ENCODE measurements around the gene FAP.

Gene FAP

DNA sequence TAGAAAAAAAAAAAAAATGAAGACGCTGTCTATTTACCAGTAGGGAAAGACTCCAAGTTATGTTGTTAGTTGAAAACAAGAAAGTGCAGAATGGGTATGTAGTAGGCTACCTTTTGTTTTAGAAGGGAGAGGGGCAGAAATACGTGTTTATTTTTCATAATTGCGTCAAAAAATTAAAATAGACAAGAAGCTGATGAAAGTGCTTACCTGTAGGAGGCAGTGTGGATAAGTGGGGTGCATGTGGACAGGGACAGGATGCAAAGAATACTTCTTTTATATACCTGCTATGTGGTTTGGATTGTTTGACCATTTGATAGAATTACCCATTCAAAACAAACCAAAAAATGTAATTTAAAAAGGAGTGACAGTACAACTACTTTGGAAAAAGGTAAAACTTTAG is 88.2 kb downstream of the FAP start:
- Histone ChIP-seq H3K9me3 (ENCODE audit: control insufficient read depth, low read depth, low read length) (no peaks in the 10 kb centered on the region), H3K4me3 (ENCODE audit: low read length) (no peak overlapping the region)

DNA sequence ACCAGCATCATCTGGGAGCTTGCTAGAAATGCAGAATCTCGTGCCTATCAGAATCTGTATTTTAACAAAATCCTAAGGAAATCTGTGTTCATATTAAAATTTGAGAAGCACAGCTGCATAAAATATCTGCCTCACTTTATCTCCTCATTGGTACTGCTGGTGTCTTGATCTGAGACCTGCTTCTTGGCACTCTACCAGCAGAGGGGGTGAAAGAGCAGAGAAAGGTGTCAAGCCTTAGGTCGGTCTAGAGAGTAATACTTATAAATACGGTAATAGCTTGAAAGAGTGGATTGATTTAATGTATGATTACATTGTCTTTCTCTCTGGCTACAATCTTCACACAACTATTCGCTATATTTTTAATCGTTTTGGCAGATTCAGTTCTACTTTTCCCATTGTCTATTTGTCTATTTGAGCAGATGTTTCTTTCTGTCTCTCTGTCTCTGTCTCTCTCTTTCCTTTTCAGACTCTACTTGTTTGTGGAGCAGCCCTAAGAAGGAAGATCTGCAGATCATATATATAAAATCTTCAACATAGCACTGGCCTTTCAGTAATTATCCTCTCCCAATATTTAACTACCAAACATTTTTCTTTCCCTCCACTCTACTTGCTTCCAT is 89.5 kb downstream of the FAP start:
- no peaks in the 10 kb centered on the region for H3K36me3 ChIP-seq (ENCODE audit: control insufficient read depth, low read depth, low read length)
- H3K9me3 ChIP-seq (ENCODE audit: control insufficient read depth, low read depth, low read length) = no peaks in the 10 kb centered on the region
- H3K4me1 ChIP-seq (ENCODE audit: control insufficient read depth, low read depth, low read length) = peaks cover 3% of the 10 kb centered on the region
- no peak overlapping the region for H3K9ac ChIP-seq (ENCODE audit: low read length)
- H3K27ac ChIP-seq (ENCODE audit: low read length) = no peak overlapping the region
- H3K4me3 ChIP-seq (ENCODE audit: low read length) = no peak overlapping the region
- no peaks in the 10 kb centered on the region for H3K27me3 ChIP-seq (ENCODE audit: control insufficient read depth, insufficient read depth, low read length)

More for the DNA sequence above, 88.2 kb downstream of the FAP start:
- Histone ChIP-seq H3K9ac (ENCODE audit: low read length) (no peak overlapping the region), H3K27ac (ENCODE audit: low read length) (no peak overlapping the region), H3K36me3 (ENCODE audit: control insufficient read depth, low read depth, low read length) (no peaks in the 10 kb centered on the region), H3K4me1 (ENCODE audit: control insufficient read depth, low read depth, low read length) (no peaks in the 10 kb centered on the region), H3K27me3 (ENCODE audit: control insufficient read depth, insufficient read depth, low read length) (no peaks in the 10 kb centered on the region)

DNA sequence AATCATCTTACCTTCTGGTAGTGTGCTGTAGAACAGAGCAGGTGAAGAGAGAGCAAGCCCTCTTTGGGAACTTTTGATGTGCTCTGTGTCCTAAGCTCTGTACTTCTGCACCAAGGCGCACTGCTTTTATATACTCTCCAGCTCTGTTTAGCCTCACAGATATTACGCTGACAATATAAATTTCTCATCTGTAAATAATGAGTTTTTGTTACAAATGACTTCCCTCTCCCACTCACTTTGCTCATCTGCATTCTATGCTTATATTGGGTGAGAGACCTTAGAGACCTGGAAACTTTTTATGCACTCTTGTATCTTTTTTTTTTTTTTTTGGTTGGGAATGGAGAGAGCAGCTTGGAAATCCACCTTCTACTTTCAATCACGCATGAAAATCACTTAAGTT is 91.1 kb downstream of the FAP start, which contains the start of gene GCG:
Gene GCG (minus strand): TSS at position 101 of the 400 bp plus-strand sequence. CDS start 3,069 bp downstream, outside the sequence.
- H3K4me3 ChIP-seq (ENCODE audit: low read length) = no peak within 1 kb of the TSS
- no peaks in the 10 kb centered on the region for H3K9me3 ChIP-seq (ENCODE audit: control insufficient read depth, low read depth, low read length)
- H3K4me1 ChIP-seq (ENCODE audit: control insufficient read depth, low read depth, low read length) = peaks cover 3% of the 10 kb centered on the region
- no peaks in the 10 kb centered on the region for H3K27me3 ChIP-seq (ENCODE audit: control insufficient read depth, insufficient read depth, low read length)
- no peak within 1 kb of the TSS for H3K27ac ChIP-seq (ENCODE audit: low read length)
- H3K36me3 ChIP-seq (ENCODE audit: control insufficient read depth, low read depth, low read length) = no peaks in the 10 kb centered on the region
- no peak within 1 kb of the TSS for H3K9ac ChIP-seq (ENCODE audit: low read length)

DNA sequence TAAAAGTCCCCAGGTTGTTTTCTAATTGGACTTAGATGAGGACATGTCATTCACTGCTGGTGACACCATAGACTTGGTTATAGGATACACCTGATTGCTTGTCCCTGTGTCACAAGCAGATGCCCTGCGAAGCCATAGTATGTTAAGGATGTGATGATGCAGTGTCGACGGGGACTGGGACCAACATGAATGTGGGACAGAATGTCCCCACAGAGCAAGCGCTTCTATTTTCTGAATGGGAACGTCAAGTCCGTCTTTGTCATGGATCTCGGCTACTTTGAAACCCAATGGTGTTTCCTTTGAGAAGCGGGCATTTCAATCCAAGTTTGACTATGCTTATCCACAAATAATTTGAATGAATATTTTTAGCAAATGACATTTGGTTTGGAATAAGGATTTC is 93.3 kb downstream of the FAP start:
- Histone ChIP-seq H3K4me1 (ENCODE audit: control insufficient read depth, low read depth, low read length) (peaks cover 3% of the 10 kb centered on the region), H3K9me3 (ENCODE audit: control insufficient read depth, low read depth, low read length) (no peaks in the 10 kb centered on the region), H3K27me3 (ENCODE audit: control insufficient read depth, insufficient read depth, low read length) (no peaks in the 10 kb centered on the region), H3K27ac (ENCODE audit: low read length) (no peak overlapping the region), H3K4me3 (ENCODE audit: low read length) (no peak overlapping the region), H3K36me3 (ENCODE audit: control insufficient read depth, low read depth, low read length) (no peaks in the 10 kb centered on the region), H3K9ac (ENCODE audit: low read length) (no peak overlapping the region)

- Histone ChIP-seq H3K4me1 (ENCODE audit: control insufficient read depth, low read depth, low read length) (peaks cover 3% of the 10 kb centered on the region), H3K9ac (ENCODE audit: low read length) (no peak overlapping the region), H3K27ac (ENCODE audit: low read length) (no peak overlapping the region), H3K4me3 (ENCODE audit: low read length) (no peak overlapping the region), H3K9me3 (ENCODE audit: control insufficient read depth, low read depth, low read length) (no peaks in the 10 kb centered on the region), H3K27me3 (ENCODE audit: control insufficient read depth, insufficient read depth, low read length) (no peaks in the 10 kb centered on the region), H3K36me3 (ENCODE audit: control insufficient read depth, low read depth, low read length) (no peaks in the 10 kb centered on the region)
These were observed 93.8 kb downstream of the FAP start for GRCh38 chr2:162149466-162149865.

DNA sequence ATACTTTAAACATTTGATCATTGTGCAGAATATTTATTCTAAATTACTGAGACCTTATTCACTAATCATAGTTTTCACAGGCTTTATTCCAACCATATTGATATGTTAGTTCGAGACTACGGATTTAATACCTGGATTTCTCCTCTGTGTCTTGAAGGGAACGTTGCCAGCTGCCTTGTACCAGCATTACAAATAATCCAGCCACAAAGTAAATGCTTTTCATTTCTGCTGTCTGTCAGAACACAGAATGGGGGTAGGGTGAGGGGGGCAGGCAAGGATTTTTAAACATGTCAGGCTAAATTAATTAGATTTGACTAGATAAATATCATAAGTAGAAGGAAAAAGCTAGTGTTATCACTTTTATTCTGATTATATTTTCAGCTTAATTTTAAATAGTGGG is 94.3 kb downstream of the FAP start:
- no peaks in the 10 kb centered on the region for H3K36me3 ChIP-seq (ENCODE audit: control insufficient read depth, low read depth, low read length)
- no peak overlapping the region for H3K27ac ChIP-seq (ENCODE audit: low read length)
- no peaks in the 10 kb centered on the region for H3K27me3 ChIP-seq (ENCODE audit: control insufficient read depth, insufficient read depth, low read length)
- no peak overlapping the region for H3K4me3 ChIP-seq (ENCODE audit: low read length)
- no peak overlapping the region for H3K9ac ChIP-seq (ENCODE audit: low read length)
- peaks cover 3% of the 10 kb centered on the region for H3K4me1 ChIP-seq (ENCODE audit: control insufficient read depth, low read depth, low read length)
- no peaks in the 10 kb centered on the region for H3K9me3 ChIP-seq (ENCODE audit: control insufficient read depth, low read depth, low read length)

DNA sequence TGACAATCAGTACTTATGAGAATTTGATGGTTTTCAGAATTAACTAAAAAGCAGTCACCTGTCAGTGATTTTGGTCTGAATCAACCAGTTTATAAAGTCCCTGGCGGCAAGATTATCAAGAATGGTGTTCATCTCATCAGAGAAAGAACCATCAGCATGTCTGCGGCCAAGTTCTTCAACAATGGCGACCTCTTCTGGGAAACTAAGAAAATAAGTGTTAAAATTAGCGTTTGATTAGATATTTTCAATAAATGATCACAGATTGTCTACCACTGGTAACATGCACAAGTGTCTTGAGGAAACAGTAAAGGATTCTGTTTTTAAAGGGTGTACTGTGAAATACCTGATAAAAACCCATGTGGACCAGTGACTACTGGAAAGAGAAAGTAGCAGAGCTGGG is 99.3 kb downstream of the FAP start:
- Histone ChIP-seq H3K9me3 (ENCODE audit: control insufficient read depth, low read depth, low read length) (no peaks in the 10 kb centered on the region), H3K27me3 (ENCODE audit: control insufficient read depth, insufficient read depth, low read length) (no peaks in the 10 kb centered on the region), H3K4me1 (ENCODE audit: control insufficient read depth, low read depth, low read length) (no peaks in the 10 kb centered on the region), H3K27ac (ENCODE audit: low read length) (no peak overlapping the region), H3K4me3 (ENCODE audit: low read length) (no peak overlapping the region), H3K9ac (ENCODE audit: low read length) (no peak overlapping the region), H3K36me3 (ENCODE audit: control insufficient read depth, low read depth, low read length) (no peaks in the 10 kb centered on the region)

DNA sequence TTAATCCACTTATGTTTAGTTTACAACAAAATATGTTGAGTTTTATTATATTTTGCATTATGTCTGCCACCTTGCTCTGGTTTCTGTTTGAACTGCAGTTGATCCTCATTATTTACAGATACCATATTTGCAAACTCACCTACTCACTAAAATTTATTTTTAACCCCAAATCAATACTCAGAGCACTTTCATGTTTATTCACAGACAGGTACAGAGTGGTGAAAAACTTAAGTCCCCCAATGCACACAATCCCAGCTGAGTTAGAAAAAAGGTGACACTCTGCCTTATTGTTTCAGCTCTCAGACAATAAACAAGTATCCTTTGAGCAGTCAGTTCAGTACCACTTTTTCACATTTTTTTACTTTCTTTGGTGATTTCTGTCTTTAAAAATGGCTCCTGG is 104.9 kb downstream of the FAP start:
- no peak overlapping the region for H3K4me3 ChIP-seq (ENCODE audit: low read length)
- no peaks in the 10 kb centered on the region for H3K9me3 ChIP-seq (ENCODE audit: control insufficient read depth, low read depth, low read length)
- H3K27me3 ChIP-seq (ENCODE audit: control insufficient read depth, insufficient read depth, low read length) = no peaks in the 10 kb centered on the region
- H3K4me1 ChIP-seq (ENCODE audit: control insufficient read depth, low read depth, low read length) = no peaks in the 10 kb centered on the region
- no peaks in the 10 kb centered on the region for H3K36me3 ChIP-seq (ENCODE audit: control insufficient read depth, low read depth, low read length)
- H3K27ac ChIP-seq (ENCODE audit: low read length) = no peak overlapping the region
- no peak overlapping the region for H3K9ac ChIP-seq (ENCODE audit: low read length)

DNA sequence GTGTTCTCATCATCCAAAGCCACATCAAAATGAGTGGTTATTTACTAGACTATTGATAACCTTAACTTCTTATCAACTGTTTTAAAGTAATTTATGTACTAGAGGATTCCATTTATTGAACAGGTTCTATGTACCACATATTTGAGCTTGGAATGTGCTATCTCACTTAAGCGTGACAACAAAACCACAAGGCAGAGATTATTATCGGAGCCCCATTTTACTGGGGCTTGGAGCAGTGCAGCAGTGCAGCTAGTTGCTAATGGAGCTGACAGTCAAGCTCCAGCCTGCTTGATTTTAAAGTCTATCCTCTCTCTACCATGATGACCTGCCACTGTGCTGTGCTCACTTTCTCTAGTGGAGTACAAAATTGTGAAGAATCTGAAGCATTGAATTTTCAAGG is 115.8 kb downstream of the FAP start:
- no peaks in the 10 kb centered on the region for H3K27me3 ChIP-seq (ENCODE audit: control insufficient read depth, insufficient read depth, low read length)
- no peaks in the 10 kb centered on the region for H3K4me1 ChIP-seq (ENCODE audit: control insufficient read depth, low read depth, low read length)
- no peak overlapping the region for H3K27ac ChIP-seq (ENCODE audit: low read length)
- no peaks in the 10 kb centered on the region for H3K36me3 ChIP-seq (ENCODE audit: control insufficient read depth, low read depth, low read length)
- no peak overlapping the region for H3K9ac ChIP-seq (ENCODE audit: low read length)
- no peaks in the 10 kb centered on the region for H3K9me3 ChIP-seq (ENCODE audit: control insufficient read depth, low read depth, low read length)
- no peak overlapping the region for H3K4me3 ChIP-seq (ENCODE audit: low read length)

DNA sequence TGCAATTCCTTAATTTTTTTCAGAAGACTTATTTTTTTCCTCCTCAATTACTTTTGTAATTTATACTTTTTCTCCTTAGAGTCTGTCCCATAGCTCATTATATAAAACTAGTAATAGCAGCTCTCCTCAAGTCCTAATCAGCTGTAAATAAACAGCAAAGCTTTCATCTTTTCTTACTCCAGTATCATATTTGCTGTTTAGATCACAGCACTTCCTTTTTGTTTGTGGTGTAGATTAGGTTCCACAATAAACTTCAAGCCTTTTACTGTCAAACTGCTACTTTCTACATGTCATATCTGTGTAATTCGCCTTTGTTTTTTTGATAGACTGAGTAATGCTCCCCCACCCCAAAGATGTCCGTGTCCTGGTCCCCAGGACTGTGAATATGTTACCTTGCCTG is 116.7 kb downstream of the FAP start:
- no peak overlapping the region for H3K9ac ChIP-seq (ENCODE audit: low read length)
- H3K9me3 ChIP-seq (ENCODE audit: control insufficient read depth, low read depth, low read length) = no peaks in the 10 kb centered on the region
- no peaks in the 10 kb centered on the region for H3K4me1 ChIP-seq (ENCODE audit: control insufficient read depth, low read depth, low read length)
- no peak overlapping the region for H3K27ac ChIP-seq (ENCODE audit: low read length)
- H3K36me3 ChIP-seq (ENCODE audit: control insufficient read depth, low read depth, low read length) = no peaks in the 10 kb centered on the region
- H3K27me3 ChIP-seq (ENCODE audit: control insufficient read depth, insufficient read depth, low read length) = no peaks in the 10 kb centered on the region
- H3K4me3 ChIP-seq (ENCODE audit: low read length) = no peak overlapping the region

DNA sequence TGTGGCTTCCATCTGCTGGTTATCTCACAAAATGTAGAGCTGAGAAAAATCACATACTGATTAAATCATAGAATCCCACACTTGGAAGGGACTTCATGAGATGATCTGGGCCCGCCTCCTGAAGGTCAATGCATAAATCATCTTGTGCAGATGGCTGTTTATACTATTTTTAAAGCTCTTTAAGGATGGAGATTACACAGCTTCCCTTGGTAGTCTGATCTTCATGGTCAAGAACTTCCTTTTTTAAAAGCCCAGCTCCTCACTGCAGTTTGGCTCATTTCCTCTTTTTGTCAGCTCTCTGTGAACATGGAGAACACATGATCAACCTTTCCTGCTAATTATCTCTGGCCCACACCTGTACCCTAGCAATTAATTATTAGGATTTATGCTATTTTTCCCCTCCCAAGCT is 117.1 kb downstream of the FAP start:
- Histone ChIP-seq H3K27me3 (ENCODE audit: control insufficient read depth, insufficient read depth, low read length) (no peaks in the 10 kb centered on the region), H3K27ac (ENCODE audit: low read length) (no peak overlapping the region), H3K36me3 (ENCODE audit: control insufficient read depth, low read depth, low read length) (no peaks in the 10 kb centered on the region), H3K9me3 (ENCODE audit: control insufficient read depth, low read depth, low read length) (no peaks in the 10 kb centered on the region), H3K9ac (ENCODE audit: low read length) (no peak overlapping the region), H3K4me3 (ENCODE audit: low read length) (no peak overlapping the region), H3K4me1 (ENCODE audit: control insufficient read depth, low read depth, low read length) (no peaks in the 10 kb centered on the region)

GRCh38 chr2:162125138-162125537 is 118.1 kb downstream of the FAP start:
- H3K4me1 ChIP-seq (ENCODE audit: control insufficient read depth, low read depth, low read length) = no peaks in the 10 kb centered on the region
- H3K9ac ChIP-seq (ENCODE audit: low read length) = no peak overlapping the region
- no peaks in the 10 kb centered on the region for H3K36me3 ChIP-seq (ENCODE audit: control insufficient read depth, low read depth, low read length)
- H3K4me3 ChIP-seq (ENCODE audit: low read length) = no peak overlapping the region
- no peaks in the 10 kb centered on the region for H3K9me3 ChIP-seq (ENCODE audit: control insufficient read depth, low read depth, low read length)
- no peak overlapping the region for H3K27ac ChIP-seq (ENCODE audit: low read length)
- no peaks in the 10 kb centered on the region for H3K27me3 ChIP-seq (ENCODE audit: control insufficient read depth, insufficient read depth, low read length)

Measured in iPS-18a (cell line).